LHCN-M2 (cell line): ENCODE data around the gene UQCC3. TPM values are rescaled to one million over a fixed set of nuclear protein-coding genes. Genes with fewer than 3 reads are reported as not detected.
"Not testable (repeated sequence)": the region's sequence is repeated elsewhere in the genome, so short reads cannot be mapped to it uniquely, and the experiment has no call there.

Experiments used
- DNase-seq: peaks from one replicate; pipeline ENCODE4 v3.0.0-alpha.2; 2012; ENCODE audit warnings: low read depth
- polyA plus RNA-seq: library from polyadenylated mRNA; unstranded; fragments of >200 nt; gene quantifications from one replicate; pipeline ENCODE4 v1.2.1, GENCODE V29; 2012; ENCODE audit warnings: missing spikeins
- total RNA-seq: library from RNA; depleted of rRNA; stranded (reverse); fragments of >200 nt; gene quantifications from 2 replicates; pipeline ENCODE4 v1.2.3, GENCODE V29; 2014; rRNA removed

The UQCC3 gene
- 11.0 and 16.4 TPM in 2 replicates for total RNA-seq
- polyA plus RNA-seq: 20.9 TPM

GRCh38 chr11:62671608-62672389, at the start of gene UQCC3, which contains the start of gene LBHD1:
Gene UQCC3 (plus strand): TSS chr11:62671673. CDS start chr11:62671746, 73 bp downstream.
Gene LBHD1 (minus strand): TSS chr11:62672267. CDS start chr11:62670031, 2,236 bp downstream.
- DNase-seq: peak; percentile 88

- no peak for DNase-seq
These were observed 48.9 kb upstream of the UQCC3 start for GRCh38 chr11:62622476-62623089.

GRCh38 chr11:62627713-62628112, 43.8 kb upstream of the UQCC3 start:
- no peak for DNase-seq

- DNase-seq: no peak
These were observed 39.0 kb upstream of the UQCC3 start for GRCh38 chr11:62632492-62632891.

- DNase-seq: no peak
These were observed 27.3 kb upstream of the UQCC3 start for GRCh38 chr11:62644220-62644619.

- DNase-seq: no peak
These were observed 25.9 kb upstream of the UQCC3 start for GRCh38 chr11:62645671-62645945.

GRCh38 chr11:62645946-62646824, 25.3 kb upstream of the UQCC3 start, which contains the start of gene GANAB:
Gene GANAB (minus strand): TSS chr11:62646613. CDS start chr11:62646599, 14 bp downstream.
- peak; percentile 97 for DNase-seq

- DNase-seq: no peak
These were observed 24.5 kb upstream of the UQCC3 start for GRCh38 chr11:62646825-62647608.

GRCh38 chr11:62647609-62648005, 23.9 kb upstream of the UQCC3 start:
- no peak for DNase-seq

GRCh38 chr11:62648185-62648966, 23.1 kb upstream of the UQCC3 start:
- no peak for DNase-seq

- DNase-seq: no peak
These were observed 22.5 kb upstream of the UQCC3 start for GRCh38 chr11:62648967-62649364.

- DNase-seq: no peak
These were observed 22.0 kb upstream of the UQCC3 start for GRCh38 chr11:62649486-62649885.

- not testable (repeated sequence) for DNase-seq
These were observed 21.2 kb upstream of the UQCC3 start for GRCh38 chr11:62650283-62650682.

- DNase-seq: no peak
These were observed 19.1 kb upstream of the UQCC3 start for GRCh38 chr11:62652161-62653006.

- no peak for DNase-seq
These were observed 17.2 kb upstream of the UQCC3 start for GRCh38 chr11:62654297-62654696.

- no peak for DNase-seq
These were observed 14.6 kb upstream of the UQCC3 start for GRCh38 chr11:62656796-62657429.

GRCh38 chr11:62664405-62665074, 6.9 kb upstream of the UQCC3 start:
- DNase-seq: peak; percentile 44

- peak; percentile 92 for DNase-seq
These were observed 6.3 kb upstream of the UQCC3 start, which contains the start of the genes C11orf98 and CSKMT for GRCh38 chr11:62665075-62665598. Gene C11orf98 (minus strand): TSS chr11:62665210. CDS start chr11:62665169, 41 bp downstream. Gene CSKMT (plus strand): TSS chr11:62665312. CDS start chr11:62665880, 568 bp downstream.
